ENCODE measurements around the gene ZNF862. TPM values are rescaled to one million over a fixed set of nuclear protein-coding genes. Genes with fewer than 3 reads are reported as not detected.
A peak's percentile ranks its signal among the peaks of the same experiment; 100 is the strongest.

The ZNF862 gene
- total and polyA plus RNA-seq, 2 donors (not counting 3 experiments of a cell fraction or from before 2014, with no cell fraction given), result 10.8 to 14.7 TPM

DNA sequence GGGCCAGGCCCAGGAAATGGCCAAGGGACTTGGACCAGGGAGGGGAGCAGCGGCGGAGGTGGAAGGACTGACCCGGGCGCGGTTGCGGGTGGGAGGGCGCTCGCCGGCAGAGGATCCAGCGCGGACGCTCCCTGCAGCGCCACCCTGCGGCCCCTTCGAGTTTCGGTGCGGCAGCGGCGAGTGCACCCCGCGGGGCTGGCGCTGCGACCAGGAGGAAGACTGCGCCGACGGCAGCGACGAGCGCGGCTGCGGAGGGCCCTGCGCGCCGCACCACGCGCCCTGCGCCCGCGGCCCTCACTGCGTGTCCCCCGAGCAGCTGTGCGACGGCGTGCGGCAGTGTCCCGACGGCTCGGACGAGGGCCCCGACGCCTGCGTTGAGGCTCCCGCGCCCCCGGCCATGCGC, 48.0 kb upstream of the ZNF862 start:
- no peaks in the 10 kb centered on the region for H3K4me1 ChIP-seq (ENCODE audit: control insufficient read depth, extremely low read depth, insufficient read depth, low read length)
- no peaks in the 10 kb centered on the region for H3K36me3 ChIP-seq (ENCODE audit: control insufficient read depth in 2 of 2, extremely low read depth in 1 of 2, insufficient read depth in 2 of 2, low read length in 2 of 2)
- no peak for FAIRE-seq
- no peaks in the 10 kb centered on the region for H4K20me1 ChIP-seq (replicated peaks; ENCODE audit: control insufficient read depth, extremely low read depth, insufficient read depth, low read length)
- intact Hi-C loops (cut with micrococcal nuclease), result loop anchor here (1.0 to 2.0 kb wide), 3 partner anchors 17 to 128 kb away; partner anchors contain the start of gene ZNF467
- ChIA-PET POLR2A (no interaction called here), CTCF (interaction anchor here (1.0 to 4.4 kb wide), 12 partner anchors 8 to 166 kb away, joined by 3 to 41 read pairs (median 4); partner anchors contain the start of gene ZNF467)
- TF ChIP-seq, protein P1, sequence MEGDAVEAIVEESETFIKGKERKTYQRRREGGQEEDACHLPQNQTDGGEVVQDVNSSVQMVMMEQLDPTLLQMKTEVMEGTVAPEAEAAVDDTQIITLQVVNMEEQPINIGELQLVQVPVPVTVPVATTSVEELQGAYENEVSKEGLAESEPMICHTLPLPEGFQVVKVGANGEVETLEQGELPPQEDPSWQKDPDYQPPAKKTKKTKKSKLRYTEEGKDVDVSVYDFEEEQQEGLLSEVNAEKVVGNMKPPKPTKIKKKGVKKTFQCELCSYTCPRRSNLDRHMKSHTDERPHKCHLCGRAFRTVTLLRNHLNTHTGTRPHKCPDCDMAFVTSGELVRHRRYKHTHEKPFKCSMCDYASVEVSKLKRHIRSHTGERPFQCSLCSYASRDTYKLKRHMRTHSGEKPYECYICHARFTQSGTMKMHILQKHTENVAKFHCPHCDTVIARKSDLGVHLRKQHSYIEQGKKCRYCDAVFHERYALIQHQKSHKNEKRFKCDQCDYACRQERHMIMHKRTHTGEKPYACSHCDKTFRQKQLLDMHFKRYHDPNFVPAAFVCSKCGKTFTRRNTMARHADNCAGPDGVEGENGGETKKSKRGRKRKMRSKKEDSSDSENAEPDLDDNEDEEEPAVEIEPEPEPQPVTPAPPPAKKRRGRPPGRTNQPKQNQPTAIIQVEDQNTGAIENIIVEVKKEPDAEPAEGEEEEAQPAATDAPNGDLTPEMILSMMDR (IDR thresholded peaks at IDR 0.05; ENCODE audit: extremely low read depth in 1 of 2, insufficient read depth in 1 of 2, low read depth in 1 of 2, low read length in 2 of 2), result peak; percentile 60 to 84
- TF ChIP-seq GATA2 (IDR thresholded peaks at IDR 0.05; ENCODE audit: insufficient read depth, insufficient read length, low read depth, low read length) (no peak), FOS (IDR thresholded peaks at IDR 0.05; ENCODE audit: borderline replicate concordance, insufficient read depth, low read length) (no peak), JUN (IDR thresholded peaks at IDR 0.05; ENCODE audit: borderline replicate concordance, insufficient read depth, insufficient read length, low read depth) (no peak), POLR2AphosphoS5 (IDR thresholded peaks at IDR 0.05; ENCODE audit: insufficient read depth, low read depth, low read length) (no peak), MYC (IDR thresholded peaks at IDR 0.05; ENCODE audit: low read depth, low read length) (no peak)
- TF ChIP-seq, protein P2, sequence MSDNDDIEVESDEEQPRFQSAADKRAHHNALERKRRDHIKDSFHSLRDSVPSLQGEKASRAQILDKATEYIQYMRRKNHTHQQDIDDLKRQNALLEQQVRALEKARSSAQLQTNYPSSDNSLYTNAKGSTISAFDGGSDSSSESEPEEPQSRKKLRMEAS (IDR thresholded peaks at IDR 0.05; ENCODE audit: insufficient read depth, insufficient read length), result no peak
- H3K9me1 ChIP-seq (replicated peaks; ENCODE audit: control insufficient read depth, extremely low read depth, insufficient read depth, low read length), result no peaks in the 10 kb centered on the region
- dilution Hi-C loops (cut with MboI; ENCODE audit: extremely low pct_ligation_motif_present, low sequenced_read_pairs), result no loop called here
- no TSS peak for BruUV-seq (replicated peaks)
- no peak overlapping the region for H3K4me2 ChIP-seq (ENCODE audit: insufficient read depth, low read length)
- peak overlapping the region; percentile 51 for H2AFZ ChIP-seq (ENCODE audit: low read depth, low read length)
- no peak overlapping the region for H3K4me3 ChIP-seq (replicated peaks in 1 of 3; ENCODE audit: insufficient read depth in 1 of 3, low read depth in 1 of 3, low read length in 3 of 3)
- no peak overlapping the region for H3K27ac ChIP-seq (ENCODE audit: insufficient read depth, low read depth, low read length)
- DNase-seq (ENCODE audit: low read depth, low spot score), result peak; percentile 41
- H3K27me3 ChIP-seq (ENCODE audit: control insufficient read depth in 2 of 2, insufficient read depth in 2 of 2, low read length in 2 of 2), result peaks cover 4 to 10% of the 10 kb centered on the region in 2 experiments
- H3K9ac ChIP-seq (replicated peaks; ENCODE audit: extremely low read depth, insufficient read depth, low read length), result no peak overlapping the region
- H3K9me3 ChIP-seq (replicated peaks; ENCODE audit: control insufficient read depth, insufficient read depth, low read length), result no peaks in the 10 kb centered on the region
- no peaks in the 10 kb centered on the region for H3K79me2 ChIP-seq (ENCODE audit: control insufficient read depth, insufficient read depth, low read length)

Data from endothelial cell of umbilical vein (primary cell).